ENCODE results near the gene EXOG. TPM values are rescaled to one million over a fixed set of nuclear protein-coding genes. Genes with fewer than 3 reads are reported as not detected.
A peak's percentile ranks its signal among the peaks of the same experiment; 100 is the strongest.

The EXOG gene
- total RNA-seq, 6 experiments from 2014 or later: 13.9 to 18.8 (median 15.4) TPM

DNA sequence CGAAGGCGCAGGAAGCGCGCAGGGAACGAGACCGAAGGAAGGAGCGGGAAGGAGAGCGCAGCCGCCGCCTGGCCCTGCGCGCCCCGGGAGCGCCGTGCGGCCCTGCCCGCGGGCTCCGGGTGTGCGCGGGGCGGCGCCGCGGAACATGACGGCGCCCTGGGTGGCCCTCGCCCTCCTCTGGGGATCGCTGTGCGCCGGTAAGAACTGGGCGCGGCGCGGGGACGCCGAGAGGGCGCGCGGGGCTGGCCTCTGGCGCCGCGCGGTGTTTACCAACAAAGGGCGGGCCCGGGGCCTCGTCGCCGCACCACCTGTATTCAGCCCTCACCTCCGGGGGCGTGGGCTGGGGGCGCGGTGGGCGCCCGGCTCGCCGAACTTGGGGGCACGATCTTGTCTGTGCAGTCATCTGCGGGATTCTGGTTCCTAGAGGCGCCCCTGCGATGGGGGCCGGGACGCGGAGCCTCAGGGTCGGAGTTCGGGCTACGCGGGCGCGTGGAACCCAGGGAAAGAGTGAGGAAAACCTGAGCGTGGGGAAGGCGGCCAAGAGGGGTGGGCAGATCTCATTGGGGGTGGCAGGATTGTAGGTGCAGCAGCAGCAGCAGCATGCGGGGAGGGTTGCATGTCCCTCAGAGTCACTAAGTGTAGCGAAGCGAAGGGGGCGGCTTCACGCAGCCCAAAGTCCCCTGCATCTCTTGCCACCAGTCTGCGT, 41.8 kb upstream of the EXOG start:
- Mint-ChIP-seq H3K27me3 (ENCODE audit: insufficient read depth) (no peaks in the 10 kb centered on the region; the same call in 1 of the 2 replicates), H3K36me3 (ENCODE audit: low read depth) (no peaks in the 10 kb centered on the region), H3K4me3 (peak overlapping the region; percentile 92), H3K9me3 (no peaks in the 10 kb centered on the region), H3K4me1 (ENCODE audit: low read depth) (peaks cover 5% of the 10 kb centered on the region; the same call in 1 of the 2 replicates), H3K27ac (peak overlapping the region; percentile 71)
- DNase-seq: no peak
- TF ChIP-seq, protein P1, sequence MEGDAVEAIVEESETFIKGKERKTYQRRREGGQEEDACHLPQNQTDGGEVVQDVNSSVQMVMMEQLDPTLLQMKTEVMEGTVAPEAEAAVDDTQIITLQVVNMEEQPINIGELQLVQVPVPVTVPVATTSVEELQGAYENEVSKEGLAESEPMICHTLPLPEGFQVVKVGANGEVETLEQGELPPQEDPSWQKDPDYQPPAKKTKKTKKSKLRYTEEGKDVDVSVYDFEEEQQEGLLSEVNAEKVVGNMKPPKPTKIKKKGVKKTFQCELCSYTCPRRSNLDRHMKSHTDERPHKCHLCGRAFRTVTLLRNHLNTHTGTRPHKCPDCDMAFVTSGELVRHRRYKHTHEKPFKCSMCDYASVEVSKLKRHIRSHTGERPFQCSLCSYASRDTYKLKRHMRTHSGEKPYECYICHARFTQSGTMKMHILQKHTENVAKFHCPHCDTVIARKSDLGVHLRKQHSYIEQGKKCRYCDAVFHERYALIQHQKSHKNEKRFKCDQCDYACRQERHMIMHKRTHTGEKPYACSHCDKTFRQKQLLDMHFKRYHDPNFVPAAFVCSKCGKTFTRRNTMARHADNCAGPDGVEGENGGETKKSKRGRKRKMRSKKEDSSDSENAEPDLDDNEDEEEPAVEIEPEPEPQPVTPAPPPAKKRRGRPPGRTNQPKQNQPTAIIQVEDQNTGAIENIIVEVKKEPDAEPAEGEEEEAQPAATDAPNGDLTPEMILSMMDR (IDR thresholded peaks at IDR 0.05): no peak

DNA sequence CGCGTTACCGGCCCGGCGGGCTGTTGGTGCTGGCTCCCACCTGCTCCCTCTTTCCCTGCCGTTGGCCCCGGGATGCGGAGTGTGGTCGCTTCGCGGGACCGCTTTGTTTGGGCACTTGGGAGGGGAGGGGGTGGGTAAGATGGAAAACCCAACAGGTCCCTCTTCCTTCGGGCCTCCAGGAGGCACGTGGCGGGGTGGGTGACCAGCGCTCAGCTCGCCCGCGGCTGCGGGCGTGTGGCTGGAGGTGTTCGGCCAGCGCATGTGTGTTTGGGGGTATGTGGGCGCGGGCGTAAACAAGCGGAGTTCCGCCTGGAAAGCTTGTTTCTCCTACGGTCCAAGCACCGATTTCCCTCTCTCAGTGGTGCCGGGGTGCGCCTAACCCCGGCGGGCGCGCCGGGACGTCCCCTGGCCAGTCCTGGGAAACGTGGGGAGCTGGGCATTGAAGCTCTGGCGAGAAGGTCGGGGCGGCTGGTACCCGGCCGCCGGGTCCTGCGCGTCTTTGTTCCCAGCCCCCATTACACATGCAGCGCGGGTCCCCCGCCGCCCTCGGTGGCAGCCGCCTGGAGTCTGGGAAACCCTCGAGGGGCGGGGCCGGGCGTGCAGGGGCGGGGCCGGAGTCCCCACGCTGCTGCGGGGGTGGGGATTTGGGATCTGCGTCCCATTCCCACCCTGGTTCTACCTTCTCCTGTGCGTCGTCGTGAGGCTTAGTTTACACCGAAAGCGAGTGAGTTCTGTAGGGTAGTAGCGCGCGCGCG, 41.1 kb upstream of the EXOG start:
- peaks cover 5% of the 10 kb centered on the region; the same call in 1 of the 2 replicates for H3K4me1 Mint-ChIP-seq (ENCODE audit: low read depth)
- DNase-seq: no peak
- peak overlapping the region; percentile 92 for H3K4me3 Mint-ChIP-seq
- H3K36me3 Mint-ChIP-seq (ENCODE audit: low read depth): no peaks in the 10 kb centered on the region
- 0 out of 2 replicates have a peak overlapping the region, but pooled peaks have one; percentile 71 for H3K27ac Mint-ChIP-seq
- TF ChIP-seq, protein P1 (IDR thresholded peaks at IDR 0.05): no peak
- H3K27me3 Mint-ChIP-seq (ENCODE audit: insufficient read depth): no peaks in the 10 kb centered on the region; the same call in 1 of the 2 replicates
- no peaks in the 10 kb centered on the region for H3K9me3 Mint-ChIP-seq

DNA sequence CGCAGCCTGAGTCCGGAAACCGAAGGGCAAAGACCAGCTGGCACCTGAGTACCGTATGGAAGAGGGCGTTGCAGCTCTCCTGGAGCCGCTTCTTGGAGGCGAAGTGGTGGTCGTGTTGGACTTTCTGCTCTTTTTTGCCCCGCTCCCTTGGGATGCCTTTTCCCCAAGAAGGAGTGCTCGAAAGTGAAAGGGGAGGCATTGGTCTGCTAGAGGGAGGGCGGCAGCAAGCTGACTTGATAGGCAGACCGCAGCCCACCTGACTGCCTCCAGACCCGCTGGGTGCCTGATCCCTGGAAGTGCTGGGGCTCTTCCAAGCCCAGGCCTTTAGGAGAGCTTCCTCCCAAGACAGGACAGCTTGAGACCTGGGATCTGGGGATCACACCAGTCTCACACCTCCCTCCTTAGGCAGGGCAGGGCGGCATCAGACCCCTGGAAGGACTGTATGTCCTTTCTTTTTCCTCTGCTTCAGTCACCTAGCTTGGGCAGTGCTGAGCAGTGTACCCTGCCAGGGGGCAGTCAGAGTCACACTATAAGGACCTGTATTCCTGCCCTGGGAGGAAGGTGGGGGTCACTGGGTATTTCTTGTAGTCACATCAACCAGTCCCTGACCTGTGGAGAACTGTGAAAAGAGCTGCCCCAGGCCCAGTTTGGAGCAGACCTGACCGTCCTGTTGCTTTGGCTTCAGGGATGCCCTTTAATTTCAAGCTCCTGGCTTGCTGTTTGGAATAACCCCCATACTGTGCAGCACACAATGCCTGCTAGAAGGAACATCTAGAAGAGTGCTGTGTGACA, 40.3 kb upstream of the EXOG start:
- no peaks in the 10 kb centered on the region for H3K9me3 Mint-ChIP-seq
- H3K4me3 Mint-ChIP-seq: peak overlapping the region; percentile 92
- H3K27me3 Mint-ChIP-seq (ENCODE audit: insufficient read depth): no peaks in the 10 kb centered on the region; the same call in 1 of the 2 replicates
- no peak overlapping the region for H3K27ac Mint-ChIP-seq
- H3K4me1 Mint-ChIP-seq (ENCODE audit: low read depth): peaks cover 5% of the 10 kb centered on the region; the same call in 1 of the 2 replicates
- DNase-seq: no peak
- no peaks in the 10 kb centered on the region for H3K36me3 Mint-ChIP-seq (ENCODE audit: low read depth)
- TF ChIP-seq, protein P1 (IDR thresholded peaks at IDR 0.05): no peak

DNA sequence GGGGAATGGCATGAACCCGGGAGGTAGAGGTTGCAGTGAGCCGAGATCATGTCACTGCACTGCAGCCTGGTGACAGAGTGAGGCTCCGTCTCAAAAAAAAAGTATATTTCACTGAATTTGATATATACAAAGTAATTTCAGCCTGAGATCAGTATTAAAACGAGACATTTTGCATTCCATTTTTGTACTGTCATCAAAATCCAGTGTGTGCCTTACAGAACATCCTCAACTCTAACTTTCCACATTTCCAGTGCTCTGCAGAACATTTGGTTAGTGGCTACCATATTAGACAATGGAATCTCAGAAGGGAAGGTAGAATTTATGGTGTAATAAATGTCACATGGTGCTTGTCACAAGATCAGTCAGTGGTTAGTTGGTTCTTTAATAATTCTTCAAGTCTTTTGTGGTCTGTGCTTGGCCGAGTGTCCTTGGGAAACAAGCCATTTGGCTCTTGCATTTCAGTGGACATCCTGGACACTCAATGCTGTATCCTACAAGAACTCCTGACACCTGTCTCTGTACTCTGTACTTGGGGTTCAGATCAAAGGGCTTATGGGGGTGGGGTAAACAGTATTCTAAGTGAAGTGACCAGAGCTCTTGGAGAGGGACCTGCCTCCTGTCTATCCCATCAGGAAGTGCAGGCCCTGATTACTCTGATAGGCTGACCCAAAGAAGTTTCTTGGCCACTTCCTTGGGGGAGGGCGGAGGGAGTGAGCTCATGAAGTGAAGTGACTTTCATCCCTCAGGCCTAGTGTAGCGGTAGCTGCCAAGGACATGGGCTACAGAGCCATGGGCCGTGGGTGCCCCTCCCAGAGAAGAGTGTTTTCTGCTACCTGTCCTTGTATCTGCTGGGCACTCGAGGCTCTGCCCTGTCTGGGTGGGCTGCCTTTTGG, 38.8 kb upstream of the EXOG start:
- H3K9me3 Mint-ChIP-seq: no peaks in the 10 kb centered on the region
- H3K4me3 Mint-ChIP-seq: no peak overlapping the region
- H3K4me1 Mint-ChIP-seq (ENCODE audit: low read depth): peaks cover 5% of the 10 kb centered on the region; the same call in 1 of the 2 replicates
- TF ChIP-seq, protein P1 (IDR thresholded peaks at IDR 0.05): no peak
- H3K36me3 Mint-ChIP-seq (ENCODE audit: low read depth): no peaks in the 10 kb centered on the region
- DNase-seq: no peak
- no peak overlapping the region for H3K27ac Mint-ChIP-seq
- no peaks in the 10 kb centered on the region; the same call in 1 of the 2 replicates for H3K27me3 Mint-ChIP-seq (ENCODE audit: insufficient read depth)
